ENCODE results near the gene SARS1.
A peak's percentile ranks its signal among the peaks of the same experiment; 100 is the strongest.

SARS1 gene

GRCh38 chr1:109263597-109264378 is 50.1 kb downstream of the SARS1 start:
- peak; percentile 78 for DNase-seq

GRCh38 chr1:109264379-109264755 is 50.6 kb downstream of the SARS1 start:
- DNase-seq: no peak

- DNase-seq: no peak
These were observed 51.3 kb downstream of the SARS1 start for GRCh38 chr1:109265016-109265415.

DNA sequence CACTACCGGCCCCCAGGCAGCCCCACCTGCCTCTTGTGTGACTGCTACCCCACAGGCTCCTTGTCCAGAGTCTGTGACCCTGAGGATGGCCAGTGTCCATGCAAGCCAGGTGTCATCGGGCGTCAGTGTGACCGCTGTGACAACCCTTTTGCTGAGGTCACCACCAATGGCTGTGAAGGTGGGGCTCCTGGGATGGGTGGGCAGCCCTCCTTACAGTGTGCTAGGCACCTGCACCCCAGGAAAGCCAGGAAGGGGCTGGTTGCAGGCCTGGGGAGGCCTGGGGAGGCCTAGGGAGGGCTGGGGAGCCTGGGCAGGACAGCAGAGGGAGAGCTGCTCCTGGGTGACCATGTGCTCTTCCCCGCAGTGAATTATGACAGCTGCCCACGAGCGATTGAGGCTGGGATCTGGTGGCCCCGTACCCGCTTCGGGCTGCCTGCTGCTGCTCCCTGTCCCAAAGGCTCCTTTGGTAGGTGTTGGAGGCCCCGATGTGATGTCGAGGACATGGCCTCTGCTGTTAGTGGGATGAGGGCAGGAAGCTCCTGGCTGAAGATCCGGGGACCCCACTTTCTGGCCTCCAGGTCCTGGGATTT is 52.1 kb downstream of the SARS1 start:
- no peak for DNase-seq

GRCh38 chr1:109266965-109267364 is 53.2 kb downstream of the SARS1 start:
- DNase-seq: no peak

DNA sequence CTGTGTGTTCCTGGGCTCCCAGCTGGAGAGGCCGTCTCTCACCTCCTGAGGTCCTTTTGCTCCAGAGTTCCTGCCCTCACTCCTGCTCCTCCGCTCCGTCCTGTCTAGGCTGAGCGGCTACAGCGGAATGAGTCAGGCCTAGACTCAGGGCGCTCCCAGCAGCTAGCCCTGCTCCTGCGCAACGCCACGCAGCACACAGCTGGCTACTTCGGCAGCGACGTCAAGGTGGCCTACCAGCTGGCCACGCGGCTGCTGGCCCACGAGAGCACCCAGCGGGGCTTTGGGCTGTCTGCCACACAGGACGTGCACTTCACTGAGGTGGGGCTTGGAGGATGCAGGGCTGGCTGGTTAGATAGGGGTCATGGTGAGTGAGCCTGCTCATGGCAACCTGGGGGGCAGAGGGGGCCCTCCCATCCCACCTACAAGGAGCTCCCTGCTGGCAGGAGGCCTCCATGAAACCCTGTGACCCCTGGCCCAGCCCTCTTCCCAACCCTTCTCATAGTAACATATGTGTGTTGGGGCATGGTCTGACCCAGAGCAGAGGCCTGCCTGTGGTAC is 54.1 kb downstream of the SARS1 start:
- DNase-seq: no peak

DNA sequence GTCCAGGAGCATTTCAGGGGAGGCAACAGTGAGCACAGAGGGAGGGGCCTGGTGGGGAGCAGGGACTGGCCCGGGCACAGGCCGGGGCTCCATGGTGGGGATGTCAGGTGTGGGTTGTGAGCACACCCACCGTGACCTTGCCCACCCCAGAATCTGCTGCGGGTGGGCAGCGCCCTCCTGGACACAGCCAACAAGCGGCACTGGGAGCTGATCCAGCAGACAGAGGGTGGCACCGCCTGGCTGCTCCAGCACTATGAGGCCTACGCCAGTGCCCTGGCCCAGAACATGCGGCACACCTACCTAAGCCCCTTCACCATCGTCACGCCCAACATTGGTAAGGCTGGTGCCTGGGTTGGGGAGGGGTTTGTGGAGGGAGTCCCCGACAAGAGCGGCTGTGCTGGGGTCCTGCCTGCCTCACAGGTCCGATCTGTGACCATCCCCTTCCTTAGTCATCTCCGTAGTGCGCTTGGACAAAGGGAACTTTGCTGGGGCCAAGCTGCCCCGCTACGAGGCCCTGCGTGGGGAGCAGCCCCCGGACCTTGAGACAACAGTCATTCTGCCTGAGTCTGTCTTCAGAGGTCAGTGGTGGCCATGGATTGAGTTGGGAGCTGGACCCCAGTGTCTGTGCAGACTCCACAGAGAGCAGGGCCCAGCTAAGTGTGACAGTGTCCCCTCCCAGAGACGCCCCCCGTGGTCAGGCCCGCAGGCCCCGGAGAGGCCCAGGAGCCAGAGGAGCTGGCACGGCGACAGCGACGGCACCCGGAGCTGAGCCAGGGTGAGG is 54.9 kb downstream of the SARS1 start:
- DNase-seq: no peak

DNA sequence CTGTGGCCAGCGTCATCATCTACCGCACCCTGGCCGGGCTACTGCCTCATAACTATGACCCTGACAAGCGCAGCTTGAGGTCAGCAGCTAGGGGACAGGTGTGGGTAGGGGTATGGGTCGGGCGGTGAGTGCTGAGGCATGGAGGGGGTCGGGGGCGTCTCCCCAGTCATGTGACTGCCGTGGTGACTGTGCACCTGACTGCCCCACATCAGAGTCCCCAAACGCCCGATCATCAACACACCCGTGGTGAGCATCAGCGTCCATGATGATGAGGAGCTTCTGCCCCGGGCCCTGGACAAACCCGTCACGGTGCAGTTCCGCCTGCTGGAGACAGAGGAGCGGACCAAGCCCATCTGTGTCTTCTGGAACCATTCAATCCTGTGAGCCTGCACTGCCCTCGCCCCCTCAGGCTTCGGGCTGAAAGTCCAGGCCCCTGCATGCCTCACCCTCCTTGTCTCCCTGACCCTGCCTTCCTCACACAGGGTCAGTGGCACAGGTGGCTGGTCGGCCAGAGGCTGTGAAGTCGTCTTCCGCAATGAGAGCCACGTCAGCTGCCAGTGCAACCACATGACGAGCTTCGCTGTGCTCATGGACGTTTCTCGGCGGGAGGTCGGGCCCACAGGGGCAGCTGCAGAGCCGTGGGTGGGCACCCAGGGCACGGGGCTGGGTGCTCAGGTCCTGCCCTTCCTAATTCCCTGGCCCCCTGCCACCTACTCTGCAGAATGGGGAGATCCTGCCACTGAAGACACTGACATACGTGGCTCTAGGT is 55.7 kb downstream of the SARS1 start:
- DNase-seq: no peak

DNA sequence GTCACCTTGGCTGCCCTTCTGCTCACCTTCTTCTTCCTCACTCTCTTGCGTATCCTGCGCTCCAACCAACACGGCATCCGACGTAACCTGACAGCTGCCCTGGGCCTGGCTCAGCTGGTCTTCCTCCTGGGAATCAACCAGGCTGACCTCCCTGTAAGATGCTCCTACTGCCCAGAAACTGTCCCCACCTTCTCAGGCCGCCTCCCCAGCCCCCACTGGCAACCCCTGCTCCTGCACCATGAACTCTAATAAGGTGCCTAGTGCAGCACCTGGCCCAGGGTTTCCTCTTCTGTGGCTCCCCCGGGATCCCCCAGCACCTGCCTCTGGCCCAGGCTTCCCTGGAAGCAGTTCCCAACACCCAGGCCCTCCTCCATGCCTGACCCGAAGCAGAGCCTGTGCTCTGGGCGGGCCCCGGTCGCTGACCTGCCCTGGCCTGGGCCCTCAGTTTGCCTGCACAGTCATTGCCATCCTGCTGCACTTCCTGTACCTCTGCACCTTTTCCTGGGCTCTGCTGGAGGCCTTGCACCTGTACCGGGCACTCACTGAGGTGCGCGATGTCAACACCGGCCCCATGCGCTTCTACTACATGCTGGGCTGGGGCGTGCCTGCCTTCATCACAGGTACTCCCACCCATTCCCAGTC is 56.4 kb downstream of the SARS1 start:
- no peak for DNase-seq

GRCh38 chr1:109270623-109271317 is 57.1 kb downstream of the SARS1 start:
- no peak for DNase-seq

GRCh38 chr1:109271458-109271857 is 57.7 kb downstream of the SARS1 start:
- no peak for DNase-seq

DNA sequence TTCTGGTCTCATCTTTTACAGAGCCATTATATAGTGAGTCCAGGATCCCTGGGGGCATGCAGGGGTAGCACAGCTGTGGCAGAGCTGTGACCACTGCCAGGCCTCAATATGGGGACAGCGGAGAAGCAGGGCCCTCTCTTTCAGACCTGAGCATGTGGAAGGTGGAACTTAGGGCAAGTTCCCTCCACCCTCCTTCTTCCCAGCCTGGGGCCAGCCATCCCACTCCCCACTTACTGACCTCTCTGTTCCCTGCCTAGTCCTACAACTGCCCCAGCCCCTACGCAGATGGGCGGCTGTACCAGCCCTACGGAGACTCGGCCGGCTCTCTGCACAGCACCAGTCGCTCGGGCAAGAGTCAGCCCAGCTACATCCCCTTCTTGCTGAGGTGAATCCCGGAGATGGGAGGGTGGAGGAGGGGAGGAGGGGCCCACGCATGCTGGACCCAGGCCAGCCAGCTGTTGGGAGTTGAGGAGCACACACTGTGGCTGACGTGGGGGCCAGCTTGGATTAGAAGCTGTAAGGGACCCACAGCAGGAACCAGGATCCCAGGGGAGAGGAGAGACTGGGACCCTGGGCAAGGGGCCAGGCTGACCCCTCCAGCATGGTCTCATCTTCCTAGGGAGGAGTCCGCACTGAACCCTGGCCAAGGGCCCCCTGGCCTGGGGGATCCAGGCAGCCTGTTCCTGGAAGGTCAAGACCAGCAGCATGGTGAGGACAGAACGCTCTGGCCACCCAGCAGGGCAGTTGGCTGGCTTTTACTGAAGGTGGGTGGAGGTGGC is 58.5 kb downstream of the SARS1 start:
- DNase-seq: no peak

DNA sequence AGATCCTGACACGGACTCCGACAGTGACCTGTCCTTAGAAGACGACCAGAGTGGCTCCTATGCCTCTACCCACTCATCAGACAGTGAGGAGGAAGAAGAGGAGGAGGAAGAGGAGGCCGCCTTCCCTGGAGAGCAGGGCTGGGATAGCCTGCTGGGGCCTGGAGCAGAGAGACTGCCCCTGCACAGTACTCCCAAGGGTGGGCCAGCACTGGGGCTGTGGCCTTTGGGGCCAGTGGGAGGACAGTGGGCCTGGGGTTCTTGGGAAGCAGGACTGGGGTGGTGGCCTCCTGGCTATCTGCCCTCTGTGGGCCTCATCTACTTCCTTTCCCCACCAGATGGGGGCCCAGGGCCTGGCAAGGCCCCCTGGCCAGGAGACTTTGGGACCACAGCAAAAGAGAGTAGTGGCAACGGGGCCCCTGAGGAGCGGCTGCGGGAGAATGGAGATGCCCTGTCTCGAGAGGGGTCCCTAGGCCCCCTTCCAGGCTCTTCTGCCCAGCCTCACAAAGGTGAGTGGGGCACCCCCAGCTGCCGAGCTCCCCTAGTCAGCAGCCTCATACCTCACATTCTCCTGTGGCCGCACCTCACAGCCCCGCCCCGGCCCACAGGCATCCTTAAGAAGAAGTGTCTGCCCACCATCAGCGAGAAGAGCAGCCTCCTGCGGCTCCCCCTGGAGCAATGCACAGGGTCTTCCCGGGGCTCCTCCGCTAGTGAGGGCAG is 59.3 kb downstream of the SARS1 start:
- DNase-seq: no peak

GRCh38 chr1:109273570-109274288 is 60.0 kb downstream of the SARS1 start:
- DNase-seq: no peak

DNA sequence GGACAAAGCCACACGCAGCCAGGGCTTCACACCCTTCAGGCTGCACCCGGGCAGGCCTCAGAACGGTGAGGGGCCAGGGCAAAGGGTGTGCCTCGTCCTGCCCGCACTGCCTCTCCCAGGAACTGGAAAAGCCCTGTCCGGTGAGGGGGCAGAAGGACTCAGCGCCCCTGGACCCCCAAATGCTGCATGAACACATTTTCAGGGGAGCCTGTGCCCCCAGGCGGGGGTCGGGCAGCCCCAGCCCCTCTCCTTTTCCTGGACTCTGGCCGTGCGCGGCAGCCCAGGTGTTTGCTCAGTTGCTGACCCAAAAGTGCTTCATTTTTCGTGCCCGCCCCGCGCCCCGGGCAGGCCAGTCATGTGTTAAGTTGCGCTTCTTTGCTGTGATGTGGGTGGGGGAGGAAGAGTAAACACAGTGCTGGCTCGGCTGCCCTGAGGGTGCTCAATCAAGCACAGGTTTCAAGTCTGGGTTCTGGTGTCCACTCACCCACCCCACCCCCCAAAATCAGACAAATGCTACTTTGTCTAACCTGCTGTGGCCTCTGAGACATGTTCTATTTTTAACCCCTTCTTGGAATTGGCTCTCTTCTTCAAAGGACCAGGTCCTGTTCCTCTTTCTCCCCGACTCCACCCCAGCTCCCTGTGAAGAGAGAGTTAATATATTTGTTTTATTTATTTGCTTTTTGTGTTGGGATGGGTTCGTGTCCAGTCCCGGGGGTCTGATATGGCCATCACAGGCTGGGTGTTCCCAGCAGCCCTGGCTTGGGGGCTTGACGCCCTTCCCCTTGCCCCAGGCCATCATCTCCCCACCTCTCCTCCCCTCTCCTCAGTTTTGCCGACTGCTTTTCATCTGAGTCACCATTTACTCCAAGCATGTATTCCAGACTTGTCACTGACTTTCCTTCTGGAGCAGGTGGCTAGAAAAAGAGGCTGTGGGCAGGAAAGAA is 61.1 kb downstream of the SARS1 start:
- DNase-seq: no peak

- no peak for DNase-seq
These were observed 62.1 kb downstream of the SARS1 start for GRCh38 chr1:109275706-109276345.

- peak; percentile 76 for DNase-seq
These were observed 63.9 kb downstream of the SARS1 start for GRCh38 chr1:109277434-109278204.
